ENCODE measurements around the gene FTO.

Gene FTO

GRCh38 chr16:53745086-53745485, 41.1 kb downstream of the FTO start:
- TF ChIP-seq SIN3A (IDR thresholded peaks at IDR 0.05; ENCODE audit: borderline replicate concordance, insufficient read depth, low read length) (no peak), REST (IDR thresholded peaks at IDR 0.05; ENCODE audit: insufficient read depth in 1 of 2, low read depth in 2 of 2, low read length in 2 of 2) (no peak), POLR2AphosphoS5 (IDR thresholded peaks at IDR 0.05; ENCODE audit: low read depth, low read length) (no peak), FOXP2 (optimal IDR thresholded peaks at IDR 0.05; ENCODE audit: borderline replicate concordance, extremely low read depth, extremely low read length, insufficient read depth) (no peak), TAF1 (IDR thresholded peaks at IDR 0.05; ENCODE audit: borderline replicate concordance, insufficient read depth, low read length) (no peak)

GRCh38 chr16:53745753-53746266, 41.9 kb downstream of the FTO start:
- TF ChIP-seq FOXP2 (optimal IDR thresholded peaks at IDR 0.05; ENCODE audit: borderline replicate concordance, extremely low read depth, extremely low read length, insufficient read depth), result no peak

GRCh38 chr16:53752560-53752959, 48.6 kb downstream of the FTO start:
- TF ChIP-seq REST (IDR thresholded peaks at IDR 0.05; ENCODE audit: insufficient read depth in 1 of 2, low read depth in 2 of 2, low read length in 2 of 2) (no peak), POLR2AphosphoS5 (IDR thresholded peaks at IDR 0.05; ENCODE audit: low read depth, low read length) (no peak), TAF1 (IDR thresholded peaks at IDR 0.05; ENCODE audit: borderline replicate concordance, insufficient read depth, low read length) (no peak), SIN3A (IDR thresholded peaks at IDR 0.05; ENCODE audit: borderline replicate concordance, insufficient read depth, low read length) (no peak), FOXP2 (optimal IDR thresholded peaks at IDR 0.05; ENCODE audit: borderline replicate concordance, extremely low read depth, extremely low read length, insufficient read depth) (no peak)

- TF ChIP-seq FOXP2 (optimal IDR thresholded peaks at IDR 0.05; ENCODE audit: borderline replicate concordance, extremely low read depth, extremely low read length, insufficient read depth) (no peak), TAF1 (IDR thresholded peaks at IDR 0.05; ENCODE audit: borderline replicate concordance, insufficient read depth, low read length) (no peak), POLR2AphosphoS5 (IDR thresholded peaks at IDR 0.05; ENCODE audit: low read depth, low read length) (no peak), SIN3A (IDR thresholded peaks at IDR 0.05; ENCODE audit: borderline replicate concordance, insufficient read depth, low read length) (no peak), REST (IDR thresholded peaks at IDR 0.05; ENCODE audit: insufficient read depth in 1 of 2, low read depth in 2 of 2, low read length in 2 of 2) (no peak)
Observed at GRCh38 chr16:53753431-53753830, 49.5 kb downstream of the FTO start.

- TF ChIP-seq TAF1 (IDR thresholded peaks at IDR 0.05; ENCODE audit: borderline replicate concordance, insufficient read depth, low read length) (no peak), FOXP2 (optimal IDR thresholded peaks at IDR 0.05; ENCODE audit: borderline replicate concordance, extremely low read depth, extremely low read length, insufficient read depth) (no peak), REST (IDR thresholded peaks at IDR 0.05; ENCODE audit: insufficient read depth in 1 of 2, low read depth in 2 of 2, low read length in 2 of 2) (no peak), POLR2AphosphoS5 (IDR thresholded peaks at IDR 0.05; ENCODE audit: low read depth, low read length) (no peak), SIN3A (IDR thresholded peaks at IDR 0.05; ENCODE audit: borderline replicate concordance, insufficient read depth, low read length) (no peak)
Observed at GRCh38 chr16:53755026-53755910, 51.3 kb downstream of the FTO start.

All from PFSK-1 (cell line).